Measurements from ENCODE around the gene ANO8.

Gene ANO8

GRCh38 chr19:17292301-17293074 lies 42.2 kb downstream of the ANO8 start:
- H3K36me3 ChIP-seq (ENCODE audit: control insufficient read depth, insufficient read depth, low read length, severe bottlenecking) = no peaks in the 10 kb centered on the region
- DNase-seq (ENCODE audit: low read depth) = peak; percentile 93
- peaks cover 5% of the 10 kb centered on the region for H3K4me1 ChIP-seq (ENCODE audit: control insufficient read depth, insufficient read depth, low read length)
- H3K9me3 ChIP-seq (ENCODE audit: control insufficient read depth, low read length) = no peaks in the 10 kb centered on the region
- no peaks in the 10 kb centered on the region for H3K27me3 ChIP-seq (replicated peaks; ENCODE audit: control insufficient read depth, insufficient read depth, low read length)
- H3K9ac ChIP-seq (ENCODE audit: low read length) = peak overlapping the region; percentile 79
- peak overlapping the region; percentile 82 for H3K4me3 ChIP-seq (ENCODE audit: low read length)

GRCh38 chr19:17289489-17289888 lies 45.2 kb downstream of the ANO8 start:
- Histone ChIP-seq H3K4me3 (ENCODE audit: low read length) (no peak overlapping the region), H3K36me3 (ENCODE audit: control insufficient read depth, insufficient read depth, low read length, severe bottlenecking) (no peaks in the 10 kb centered on the region), H3K9ac (ENCODE audit: low read length) (no peak overlapping the region), H3K4me1 (ENCODE audit: control insufficient read depth, insufficient read depth, low read length) (peaks cover 5% of the 10 kb centered on the region), H3K27me3 (replicated peaks; ENCODE audit: control insufficient read depth, insufficient read depth, low read length) (no peaks in the 10 kb centered on the region), H3K9me3 (ENCODE audit: control insufficient read depth, low read length) (no peaks in the 10 kb centered on the region)
- DNase-seq (ENCODE audit: low read depth) = peak; percentile 51

GRCh38 chr19:17286752-17287151 lies 47.9 kb downstream of the ANO8 start:
- Histone ChIP-seq H3K9me3 (ENCODE audit: control insufficient read depth, low read length) (no peaks in the 10 kb centered on the region), H3K27me3 (replicated peaks; ENCODE audit: control insufficient read depth, insufficient read depth, low read length) (no peaks in the 10 kb centered on the region), H3K4me3 (ENCODE audit: low read length) (no peak overlapping the region), H3K36me3 (ENCODE audit: control insufficient read depth, insufficient read depth, low read length, severe bottlenecking) (no peaks in the 10 kb centered on the region), H3K4me1 (ENCODE audit: control insufficient read depth, insufficient read depth, low read length) (peaks cover 3% of the 10 kb centered on the region), H3K9ac (ENCODE audit: low read length) (no peak overlapping the region)
- DNase-seq (ENCODE audit: low read depth) = no peak

GRCh38 chr19:17286263-17286662 lies 48.4 kb downstream of the ANO8 start:
- no peaks in the 10 kb centered on the region for H3K36me3 ChIP-seq (ENCODE audit: control insufficient read depth, insufficient read depth, low read length, severe bottlenecking)
- no peak for DNase-seq (ENCODE audit: low read depth)
- H3K9ac ChIP-seq (ENCODE audit: low read length) = no peak overlapping the region
- H3K4me1 ChIP-seq (ENCODE audit: control insufficient read depth, insufficient read depth, low read length) = peaks cover 3% of the 10 kb centered on the region
- no peak overlapping the region for H3K4me3 ChIP-seq (ENCODE audit: low read length)
- H3K27me3 ChIP-seq (replicated peaks; ENCODE audit: control insufficient read depth, insufficient read depth, low read length) = no peaks in the 10 kb centered on the region
- no peaks in the 10 kb centered on the region for H3K9me3 ChIP-seq (ENCODE audit: control insufficient read depth, low read length)

- H3K4me1 ChIP-seq (ENCODE audit: control insufficient read depth, insufficient read depth, low read length) = peaks cover 3% of the 10 kb centered on the region
- H3K9me3 ChIP-seq (ENCODE audit: control insufficient read depth, low read length) = no peaks in the 10 kb centered on the region
- H3K4me3 ChIP-seq (ENCODE audit: low read length) = no peak overlapping the region
- H3K9ac ChIP-seq (ENCODE audit: low read length) = no peak overlapping the region
- H3K36me3 ChIP-seq (ENCODE audit: control insufficient read depth, insufficient read depth, low read length, severe bottlenecking) = no peaks in the 10 kb centered on the region
- DNase-seq (ENCODE audit: low read depth) = no peak
- H3K27me3 ChIP-seq (replicated peaks; ENCODE audit: control insufficient read depth, insufficient read depth, low read length) = no peaks in the 10 kb centered on the region
Observed at GRCh38 chr19:17285415-17286135, 49.1 kb downstream of the ANO8 start.

GRCh38 chr19:17283504-17283996 lies 51.1 kb downstream of the ANO8 start:
- no peaks in the 10 kb centered on the region for H3K9me3 ChIP-seq (ENCODE audit: control insufficient read depth, low read length)
- DNase-seq (ENCODE audit: low read depth) = no peak
- peaks cover 3% of the 10 kb centered on the region for H3K4me1 ChIP-seq (ENCODE audit: control insufficient read depth, insufficient read depth, low read length)
- no peak overlapping the region for H3K4me3 ChIP-seq (ENCODE audit: low read length)
- H3K36me3 ChIP-seq (ENCODE audit: control insufficient read depth, insufficient read depth, low read length, severe bottlenecking) = no peaks in the 10 kb centered on the region
- H3K27me3 ChIP-seq (replicated peaks; ENCODE audit: control insufficient read depth, insufficient read depth, low read length) = no peaks in the 10 kb centered on the region
- no peak overlapping the region for H3K9ac ChIP-seq (ENCODE audit: low read length)

GRCh38 chr19:17282488-17283125 lies 52.0 kb downstream of the ANO8 start:
- Histone ChIP-seq H3K4me3 (ENCODE audit: low read length) (peak overlapping the region; percentile 41), H3K36me3 (ENCODE audit: control insufficient read depth, insufficient read depth, low read length, severe bottlenecking) (peaks cover 2% of the 10 kb centered on the region), H3K27me3 (replicated peaks; ENCODE audit: control insufficient read depth, insufficient read depth, low read length) (no peaks in the 10 kb centered on the region), H3K4me1 (ENCODE audit: control insufficient read depth, insufficient read depth, low read length) (peaks cover 3% of the 10 kb centered on the region), H3K9ac (ENCODE audit: low read length) (peak overlapping the region; percentile 4), H3K9me3 (ENCODE audit: control insufficient read depth, low read length) (no peaks in the 10 kb centered on the region)
- DNase-seq (ENCODE audit: low read depth) = peak; percentile 92

GRCh38 chr19:17281391-17282304 lies 53.0 kb downstream of the ANO8 start, which contains the start of gene ANKLE1:
Gene ANKLE1, plus strand, starts transcription at chr19:17281901. Its CDS starts 20 bp downstream, at chr19:17281921.
- Histone ChIP-seq H3K4me3 (ENCODE audit: low read length) (peak within 1 kb of the TSS; percentile 41), H3K4me1 (ENCODE audit: control insufficient read depth, insufficient read depth, low read length) (peaks cover 3% of the 10 kb centered on the region), H3K36me3 (ENCODE audit: control insufficient read depth, insufficient read depth, low read length, severe bottlenecking) (peaks cover 11% of the 10 kb centered on the region), H3K9ac (ENCODE audit: low read length) (peak within 1 kb of the TSS; percentile 38), H3K9me3 (ENCODE audit: control insufficient read depth, low read length) (no peaks in the 10 kb centered on the region), H3K27me3 (replicated peaks; ENCODE audit: control insufficient read depth, insufficient read depth, low read length) (no peaks in the 10 kb centered on the region)
- DNase-seq (ENCODE audit: low read depth) = peak; percentile 28

- DNase-seq (ENCODE audit: low read depth) = no peak
- Histone ChIP-seq H3K36me3 (ENCODE audit: control insufficient read depth, insufficient read depth, low read length, severe bottlenecking) (peaks cover 30% of the 10 kb centered on the region), H3K4me1 (ENCODE audit: control insufficient read depth, insufficient read depth, low read length) (peaks cover 3% of the 10 kb centered on the region)
Observed at GRCh38 chr19:17279436-17279835, 55.2 kb downstream of the ANO8 start.

GRCh38 chr19:17275441-17276175 lies 59.0 kb downstream of the ANO8 start:
- no peaks in the 10 kb centered on the region for H3K4me1 ChIP-seq (ENCODE audit: control insufficient read depth, insufficient read depth, low read length)
- H3K9me3 ChIP-seq (ENCODE audit: control insufficient read depth, low read length) = no peaks in the 10 kb centered on the region
- H3K27me3 ChIP-seq (replicated peaks; ENCODE audit: control insufficient read depth, insufficient read depth, low read length) = no peaks in the 10 kb centered on the region
- H3K36me3 ChIP-seq (ENCODE audit: control insufficient read depth, insufficient read depth, low read length, severe bottlenecking) = peaks cover 52% of the 10 kb centered on the region
- no peak for DNase-seq (ENCODE audit: low read depth)
- no peak overlapping the region for H3K4me3 ChIP-seq (ENCODE audit: low read length)
- no peak overlapping the region for H3K9ac ChIP-seq (ENCODE audit: low read length)

More at GRCh38 chr19:17279436-17279835, 55.2 kb downstream of the ANO8 start:
- Histone ChIP-seq H3K4me3 (ENCODE audit: low read length) (no peak overlapping the region), H3K9me3 (ENCODE audit: control insufficient read depth, low read length) (no peaks in the 10 kb centered on the region), H3K9ac (ENCODE audit: low read length) (no peak overlapping the region), H3K27me3 (replicated peaks; ENCODE audit: control insufficient read depth, insufficient read depth, low read length) (no peaks in the 10 kb centered on the region)
